Measurements from ENCODE around the gene TMEM138. TPM values are rescaled to one million over a fixed set of nuclear protein-coding genes. Genes with fewer than 3 reads are reported as not detected.

Gene TMEM138
- total RNA-seq, 2 donors from 2014 or later = 49.7 to 63.5 TPM

DNA sequence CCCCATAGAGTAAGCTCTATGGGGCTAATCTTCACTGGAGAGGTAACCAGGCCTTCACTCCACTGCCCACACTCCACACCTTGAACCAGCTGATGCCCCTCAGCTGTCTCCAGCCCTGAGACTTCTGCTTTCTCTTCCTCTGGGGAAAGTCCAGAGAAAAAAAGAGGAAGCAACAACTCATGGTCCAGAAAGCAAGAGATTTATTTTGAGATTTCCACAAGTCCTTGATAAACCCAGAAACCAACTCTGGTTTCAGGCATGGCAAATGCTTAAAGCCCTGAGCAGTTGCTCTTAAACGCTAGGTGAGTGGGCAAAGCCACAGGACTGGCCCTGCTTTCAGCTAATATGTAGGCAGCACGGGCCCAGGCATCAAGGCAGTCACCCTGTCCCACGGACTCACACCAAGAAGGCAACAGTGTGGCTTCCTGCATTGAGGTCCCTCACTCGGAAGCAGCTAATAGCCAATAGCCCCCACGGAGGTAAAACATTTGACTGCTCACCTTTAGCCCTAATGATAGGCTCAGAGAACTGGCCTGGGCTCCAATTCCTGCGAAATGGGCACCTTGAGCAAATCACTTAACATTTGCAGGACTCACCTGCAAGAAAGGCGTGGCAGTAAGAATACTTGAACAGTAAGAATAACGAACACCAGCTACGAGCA lies 4.8 kb upstream of the TMEM138 start:
- DNase-seq (ENCODE audit: low spot score) = no peak
- Histone ChIP-seq H3K4me1 (ENCODE audit: control insufficient read depth in 1 of 2, low read depth in 2 of 2) (peaks cover 8 to 16% of the 10 kb centered on the region in 2 donors), H3K27ac (no peak overlapping the region), H3K4me3 (no peak overlapping the region), H3K27me3 (replicated peaks; ENCODE audit: insufficient read depth) (no peaks in the 10 kb centered on the region), H3K36me3 (peaks cover 3% of the 10 kb centered on the region), H3K9me3 (no peaks in the 10 kb centered on the region)
- TF ChIP-seq, protein P1, sequence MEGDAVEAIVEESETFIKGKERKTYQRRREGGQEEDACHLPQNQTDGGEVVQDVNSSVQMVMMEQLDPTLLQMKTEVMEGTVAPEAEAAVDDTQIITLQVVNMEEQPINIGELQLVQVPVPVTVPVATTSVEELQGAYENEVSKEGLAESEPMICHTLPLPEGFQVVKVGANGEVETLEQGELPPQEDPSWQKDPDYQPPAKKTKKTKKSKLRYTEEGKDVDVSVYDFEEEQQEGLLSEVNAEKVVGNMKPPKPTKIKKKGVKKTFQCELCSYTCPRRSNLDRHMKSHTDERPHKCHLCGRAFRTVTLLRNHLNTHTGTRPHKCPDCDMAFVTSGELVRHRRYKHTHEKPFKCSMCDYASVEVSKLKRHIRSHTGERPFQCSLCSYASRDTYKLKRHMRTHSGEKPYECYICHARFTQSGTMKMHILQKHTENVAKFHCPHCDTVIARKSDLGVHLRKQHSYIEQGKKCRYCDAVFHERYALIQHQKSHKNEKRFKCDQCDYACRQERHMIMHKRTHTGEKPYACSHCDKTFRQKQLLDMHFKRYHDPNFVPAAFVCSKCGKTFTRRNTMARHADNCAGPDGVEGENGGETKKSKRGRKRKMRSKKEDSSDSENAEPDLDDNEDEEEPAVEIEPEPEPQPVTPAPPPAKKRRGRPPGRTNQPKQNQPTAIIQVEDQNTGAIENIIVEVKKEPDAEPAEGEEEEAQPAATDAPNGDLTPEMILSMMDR (IDR thresholded peaks at IDR 0.05) = no peak
- ATAC-seq (ENCODE audit: insufficient number of reproducible peaks, low FRiP score, low read depth) = no peak

DNA sequence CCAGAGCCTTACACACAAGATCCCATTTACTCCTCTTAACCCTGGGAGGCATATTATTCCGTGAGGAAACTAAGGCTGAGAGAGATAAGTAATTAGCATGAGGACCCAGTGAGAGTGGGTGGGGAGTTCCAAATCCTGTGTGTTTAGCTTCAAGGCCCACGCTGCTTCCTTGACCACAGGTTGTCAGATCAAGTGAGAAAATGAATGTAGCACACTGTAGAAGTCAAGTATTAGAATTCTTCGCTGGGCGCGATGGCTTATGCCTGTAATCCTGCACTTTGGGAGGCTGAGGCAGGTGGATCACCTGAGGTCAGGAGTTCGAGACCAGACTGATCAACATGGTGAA lies 4.3 kb upstream of the TMEM138 start:
- H3K4me3 ChIP-seq = no peak overlapping the region
- DNase-seq (ENCODE audit: low spot score) = no peak
- TF ChIP-seq, protein P1 (IDR thresholded peaks at IDR 0.05) = no peak
- H3K4me1 ChIP-seq (ENCODE audit: control insufficient read depth in 1 of 2, low read depth in 2 of 2) = peaks cover 9 to 21% of the 10 kb centered on the region in 2 donors
- ATAC-seq (ENCODE audit: insufficient number of reproducible peaks, low FRiP score, low read depth) = no peak
- H3K9me3 ChIP-seq = no peaks in the 10 kb centered on the region
- H3K36me3 ChIP-seq = peaks cover 3% of the 10 kb centered on the region
- H3K27ac ChIP-seq = no peak overlapping the region
- H3K27me3 ChIP-seq (replicated peaks; ENCODE audit: insufficient read depth) = no peaks in the 10 kb centered on the region

DNA sequence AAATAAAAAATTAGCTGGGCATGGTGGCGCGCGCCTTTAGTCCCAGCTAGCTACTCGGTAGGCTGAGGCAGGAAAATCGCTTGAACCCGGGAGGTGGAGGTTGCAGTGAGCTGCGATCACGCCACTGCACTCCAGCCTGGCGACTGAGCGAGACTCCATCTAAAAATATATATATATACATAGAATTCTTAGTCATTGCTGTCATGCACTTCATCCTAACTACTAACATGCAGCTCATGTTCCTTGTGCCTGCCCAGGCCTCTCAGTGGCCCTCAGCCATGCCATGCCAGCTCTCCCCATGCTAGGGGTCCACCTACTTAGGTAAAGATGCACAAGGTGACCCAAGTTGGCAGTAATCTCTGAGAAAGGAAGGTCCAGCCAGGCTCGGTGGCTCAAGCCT lies 3.6 kb upstream of the TMEM138 start:
- H3K4me1 ChIP-seq (ENCODE audit: control insufficient read depth in 1 of 2, low read depth in 2 of 2) = peaks cover 13 to 28% of the 10 kb centered on the region in 2 donors
- no peak for ATAC-seq (ENCODE audit: insufficient number of reproducible peaks, low FRiP score, low read depth)
- no peaks in the 10 kb centered on the region for H3K36me3 ChIP-seq
- H3K27me3 ChIP-seq (replicated peaks; ENCODE audit: insufficient read depth) = no peaks in the 10 kb centered on the region
- TF ChIP-seq, protein P1 (IDR thresholded peaks at IDR 0.05) = no peak
- no peak overlapping the region for H3K4me3 ChIP-seq
- no peak for DNase-seq (ENCODE audit: low spot score)
- no peaks in the 10 kb centered on the region for H3K9me3 ChIP-seq
- H3K27ac ChIP-seq = no peak overlapping the region

DNA sequence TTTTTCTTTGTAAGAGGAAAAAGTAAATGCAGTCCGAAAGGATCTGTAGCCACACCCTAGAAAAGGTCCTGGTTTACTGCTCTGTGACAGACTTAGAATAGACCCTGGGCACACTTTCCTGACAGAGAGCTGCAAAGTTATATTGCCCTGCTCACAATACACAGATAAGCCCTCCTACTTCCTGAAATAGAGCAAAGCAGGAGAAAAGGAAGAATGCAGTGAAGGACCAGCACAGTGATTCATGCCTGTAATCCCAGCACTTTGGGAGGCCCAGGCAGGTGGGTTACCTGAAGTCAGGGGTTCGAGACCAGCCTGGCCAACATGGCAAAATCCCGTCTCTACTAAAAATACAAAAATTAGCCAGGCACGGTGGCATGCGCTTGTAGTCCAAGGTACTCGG lies 2.7 kb upstream of the TMEM138 start:
- no peak for DNase-seq (ENCODE audit: low spot score)
- peaks cover 13 to 31% of the 10 kb centered on the region in 2 donors for H3K4me1 ChIP-seq (ENCODE audit: control insufficient read depth in 1 of 2, low read depth in 2 of 2)
- no peak overlapping the region for H3K27ac ChIP-seq
- no peak for ATAC-seq (ENCODE audit: insufficient number of reproducible peaks, low FRiP score, low read depth)
- TF ChIP-seq, protein P1 (IDR thresholded peaks at IDR 0.05) = no peak
- H3K36me3 ChIP-seq = peaks cover 3% of the 10 kb centered on the region
- H3K4me3 ChIP-seq = no peak overlapping the region
- no peaks in the 10 kb centered on the region for H3K27me3 ChIP-seq (replicated peaks; ENCODE audit: insufficient read depth)
- no peaks in the 10 kb centered on the region for H3K9me3 ChIP-seq

DNA sequence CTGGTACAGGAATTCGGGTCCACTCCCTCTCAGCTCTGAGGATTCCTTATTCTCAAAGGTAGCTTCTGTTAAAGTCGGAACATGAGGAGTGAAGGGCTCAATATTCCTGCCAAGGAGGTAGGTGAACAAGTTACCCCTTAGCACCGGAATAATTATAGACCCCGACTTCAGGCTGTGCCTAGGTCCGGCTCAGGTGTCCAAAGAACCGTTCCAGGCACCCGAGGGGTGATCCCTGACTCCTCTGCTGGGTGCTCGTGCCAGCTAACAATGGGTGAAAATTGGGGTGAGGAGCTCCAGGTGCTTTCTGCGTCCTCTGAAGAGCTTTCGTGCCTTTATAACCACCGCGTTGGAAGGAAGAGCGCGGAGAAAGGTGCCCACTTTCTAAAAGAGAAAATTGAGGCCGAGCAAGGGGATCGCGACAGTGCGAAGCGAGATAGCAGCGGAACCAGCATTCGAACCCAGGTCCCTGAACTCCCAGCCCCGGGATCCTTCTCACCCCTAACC lies 885 bp upstream of the TMEM138 start:
- ATAC-seq (ENCODE audit: insufficient number of reproducible peaks, low FRiP score, low read depth) = no peak
- no peaks in the 10 kb centered on the region for H3K27me3 ChIP-seq (replicated peaks; ENCODE audit: insufficient read depth)
- peak overlapping the region; percentile 98 for H3K4me3 ChIP-seq
- H3K4me1 ChIP-seq (ENCODE audit: control insufficient read depth in 1 of 2, low read depth in 2 of 2) = peaks cover 13 to 31% of the 10 kb centered on the region in 2 donors
- DNase-seq (ENCODE audit: low spot score) = no peak
- TF ChIP-seq, protein P1 (IDR thresholded peaks at IDR 0.05) = no peak
- no peaks in the 10 kb centered on the region for H3K9me3 ChIP-seq
- H3K36me3 ChIP-seq = peaks cover 10% of the 10 kb centered on the region
- peak overlapping the region; percentile 100 for H3K27ac ChIP-seq

Data from thoracic aorta (tissue), 2 donors.